LNCAP (cell line): ENCODE results near the gene DNMT3L.

Source experiments
- CTCF ChIP-seq: fragments of 450-650 bp; IDR thresholded peaks from 2 replicates; pipeline ENCODE4 v1.5.1; 2017; ENCODE audit warnings: mild to moderate bottlenecking

Gene DNMT3L

GRCh38 chr21:44265734-44266270 lies 4.1 kb upstream of the DNMT3L start:
- no peak for TF ChIP-seq CTCF

DNA sequence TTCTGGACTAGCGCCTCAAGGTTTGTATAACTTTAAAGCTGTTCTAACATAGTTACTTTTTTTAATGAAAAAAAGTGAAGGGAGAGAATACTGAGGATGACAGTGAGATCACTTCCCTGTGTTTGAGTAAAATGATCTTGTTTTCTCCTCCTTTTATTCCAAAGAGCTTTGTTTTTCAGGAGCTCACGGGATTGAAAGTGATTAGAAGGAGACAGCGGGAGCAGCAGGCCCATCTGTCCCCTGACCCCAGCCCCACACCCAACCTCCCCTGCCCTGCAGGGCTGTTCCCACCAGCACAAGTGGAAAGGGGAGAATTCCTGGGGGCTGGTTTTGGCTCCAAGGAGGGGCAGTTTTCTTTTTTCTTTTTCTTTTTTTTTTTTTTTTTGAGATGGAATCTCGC lies 2.1 kb upstream of the DNMT3L start:
- TF ChIP-seq CTCF = no peak

DNA sequence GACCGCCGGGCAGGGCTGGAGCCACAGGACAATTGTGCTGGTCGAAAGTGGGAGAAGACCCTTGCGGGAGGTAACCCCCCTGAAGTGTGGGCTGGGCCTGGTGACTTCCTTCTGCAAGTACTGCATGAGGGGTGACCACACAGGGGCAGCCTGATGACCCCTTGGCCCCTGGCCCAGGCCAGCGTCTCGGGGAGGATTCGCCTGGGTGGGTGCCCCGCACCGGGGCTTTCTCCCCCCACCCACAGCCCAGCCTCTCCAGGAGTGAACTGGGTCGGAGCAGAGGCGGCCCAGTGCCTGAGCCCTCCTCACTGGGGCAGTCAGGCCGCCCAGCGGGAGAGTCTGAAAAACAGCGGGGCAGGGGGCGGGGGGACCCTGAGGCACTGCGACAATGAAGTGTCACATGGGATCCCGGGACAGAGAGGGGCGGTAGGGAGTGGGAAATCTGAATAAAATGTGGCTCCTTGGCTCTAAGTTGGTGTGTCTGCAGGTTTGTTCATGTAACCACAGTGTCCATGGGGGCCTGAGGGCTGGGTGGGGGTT lies 1.6 kb upstream of the DNMT3L start:
- no peak for TF ChIP-seq CTCF

- no peak for TF ChIP-seq CTCF
These were observed 800 bp upstream of the DNMT3L start for GRCh38 chr21:44262338-44263056.

GRCh38 chr21:44260791-44261631 lies 686 bp downstream of the DNMT3L start:
- no peak for TF ChIP-seq CTCF

GRCh38 chr21:44260066-44260465 lies 1.6 kb downstream of the DNMT3L start:
- no peak for TF ChIP-seq CTCF

GRCh38 chr21:44259082-44259705 lies 2.5 kb downstream of the DNMT3L start:
- TF ChIP-seq CTCF = no peak
